ENCODE measurements around the gene CLDN15. TPM values are rescaled to one million over a fixed set of nuclear protein-coding genes. Genes with fewer than 3 reads are reported as not detected.

Gene CLDN15
- polyA plus RNA-seq, 1 donor, result 115 TPM

- H3K4me3 ChIP-seq (ENCODE audit: low read length), result no peak overlapping the region
- peaks cover 6% of the 10 kb centered on the region for H3K9me3 ChIP-seq (ENCODE audit: control insufficient read depth, low read depth, low read length)
- WGBS (ENCODE audit: insufficient coverage, low lambda C conversion rate), result no CpG with 5 or more reads among the region's 15 CpGs
- no peak for DNase-seq
- H3K27ac ChIP-seq (ENCODE audit: low read length), result no peak overlapping the region
- no peaks in the 10 kb centered on the region for H3K27me3 ChIP-seq (ENCODE audit: control insufficient read depth, insufficient read depth, low read length)
- peaks cover 19% of the 10 kb centered on the region for H3K4me1 ChIP-seq (ENCODE audit: control insufficient read depth, insufficient read depth, low read length)
- H3K36me3 ChIP-seq (ENCODE audit: control insufficient read depth, insufficient read depth, low read length), result peaks cover 44% of the 10 kb centered on the region
Measured at GRCh38 chr7:101223528-101223927, 14.1 kb downstream of the CLDN15 start.

DNA sequence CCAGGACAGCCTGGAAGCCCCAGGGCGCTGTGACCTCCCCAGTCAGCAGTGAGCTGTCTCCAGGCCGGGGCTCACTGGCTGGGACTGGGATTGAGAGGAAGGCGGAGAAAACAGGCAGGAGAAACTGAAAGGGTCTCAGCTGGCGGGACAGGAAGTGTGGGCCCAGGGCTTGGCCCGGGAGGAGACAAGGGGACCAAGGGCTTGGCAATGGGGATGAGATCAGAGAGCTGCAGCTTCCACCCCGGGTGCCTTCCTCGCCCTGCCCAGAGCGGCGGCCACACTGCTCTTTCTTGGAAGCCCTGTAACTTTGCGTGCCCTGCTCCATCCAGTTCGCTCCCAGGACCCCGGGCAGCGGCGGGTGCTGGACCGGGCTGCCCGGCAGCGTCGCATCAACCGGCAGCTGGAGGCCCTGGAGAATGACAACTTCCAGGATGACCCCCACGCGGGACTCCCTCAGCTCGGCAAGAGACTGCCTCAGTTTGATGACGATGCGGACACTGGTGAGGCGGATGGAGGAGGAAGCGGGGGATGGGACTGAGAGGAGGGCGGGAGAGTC is 15.2 kb downstream of the CLDN15 start:
- no CpG with 5 or more reads among the region's 27 CpGs for WGBS (ENCODE audit: insufficient coverage, low lambda C conversion rate)
- Histone ChIP-seq H3K27me3 (ENCODE audit: control insufficient read depth, insufficient read depth, low read length) (no peaks in the 10 kb centered on the region), H3K4me3 (ENCODE audit: low read length) (no peak overlapping the region), H3K27ac (ENCODE audit: low read length) (no peak overlapping the region), H3K4me1 (ENCODE audit: control insufficient read depth, insufficient read depth, low read length) (peaks cover 20% of the 10 kb centered on the region), H3K36me3 (ENCODE audit: control insufficient read depth, insufficient read depth, low read length) (peaks cover 37% of the 10 kb centered on the region), H3K9me3 (ENCODE audit: control insufficient read depth, low read depth, low read length) (peaks cover 6% of the 10 kb centered on the region)
- no peak for DNase-seq

GRCh38 chr7:101220295-101220694 is 17.3 kb downstream of the CLDN15 start:
- Histone ChIP-seq H3K27me3 (ENCODE audit: control insufficient read depth, insufficient read depth, low read length) (no peaks in the 10 kb centered on the region), H3K4me1 (ENCODE audit: control insufficient read depth, insufficient read depth, low read length) (peaks cover 29% of the 10 kb centered on the region), H3K36me3 (ENCODE audit: control insufficient read depth, insufficient read depth, low read length) (peaks cover 37% of the 10 kb centered on the region), H3K9me3 (ENCODE audit: control insufficient read depth, low read depth, low read length) (peaks cover 6% of the 10 kb centered on the region), H3K4me3 (ENCODE audit: low read length) (no peak overlapping the region), H3K27ac (ENCODE audit: low read length) (peak overlapping the region; percentile 95)
- WGBS (ENCODE audit: insufficient coverage, low lambda C conversion rate), result no CpG with 5 or more reads among the region's 5 CpGs
- peak; percentile 80 to 86 for DNase-seq

DNA sequence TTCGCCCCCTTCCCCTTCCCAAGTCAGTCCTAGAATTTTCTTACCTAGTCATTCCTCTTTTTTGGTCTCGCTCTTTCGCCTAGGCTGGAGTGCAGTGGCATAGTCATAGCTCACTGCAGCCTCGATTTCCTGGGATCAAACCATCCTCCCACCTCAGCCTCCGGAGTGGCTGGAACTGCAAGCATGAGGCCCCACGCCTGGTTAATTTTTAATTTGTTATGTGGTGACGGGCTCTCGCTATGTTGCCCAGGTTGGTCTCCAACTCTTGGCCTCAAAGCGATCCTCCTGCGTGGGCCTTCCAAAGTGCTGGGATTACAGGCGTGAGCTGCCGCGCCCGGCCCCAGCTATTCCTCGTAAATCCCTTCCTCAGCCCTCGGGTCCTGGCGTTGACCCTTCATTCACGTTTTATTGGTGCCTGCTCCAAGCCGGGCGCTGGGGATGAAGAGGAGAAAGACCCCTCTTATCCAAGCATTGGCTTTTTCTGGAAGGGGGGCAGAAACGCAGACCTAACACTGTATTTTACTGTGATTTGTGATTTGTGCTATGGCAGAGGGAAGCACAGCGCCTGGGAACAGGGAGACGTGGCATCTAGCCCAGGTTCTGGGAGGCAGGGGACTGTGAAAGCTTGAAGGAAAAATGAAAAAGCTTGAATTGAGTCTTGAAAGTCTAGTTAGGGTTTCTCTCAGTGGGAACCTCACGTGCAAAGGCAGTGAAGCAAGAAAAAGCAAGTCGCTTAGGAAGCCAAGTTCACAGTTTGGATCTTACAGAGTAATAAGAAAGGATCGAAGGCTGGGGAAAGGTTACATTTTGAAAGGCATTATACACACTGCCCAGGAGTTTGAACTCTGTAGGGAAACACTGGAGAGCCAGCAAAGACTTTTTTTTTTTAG is 19.1 kb downstream of the CLDN15 start:
- no peaks in the 10 kb centered on the region for H3K27me3 ChIP-seq (ENCODE audit: control insufficient read depth, insufficient read depth, low read length)
- peak overlapping the region; percentile 95 for H3K27ac ChIP-seq (ENCODE audit: low read length)
- H3K36me3 ChIP-seq (ENCODE audit: control insufficient read depth, insufficient read depth, low read length), result peaks cover 26% of the 10 kb centered on the region
- H3K9me3 ChIP-seq (ENCODE audit: control insufficient read depth, low read depth, low read length), result peaks cover 5% of the 10 kb centered on the region
- peak overlapping the region; percentile 71 for H3K4me3 ChIP-seq (ENCODE audit: low read length)
- DNase-seq, result peak in 1 of 2 donors; percentile 66
- peaks cover 29% of the 10 kb centered on the region for H3K4me1 ChIP-seq (ENCODE audit: control insufficient read depth, insufficient read depth, low read length)
- WGBS (ENCODE audit: insufficient coverage, low lambda C conversion rate), result 21% methylated on average over 5 of the region's 26 CpGs

DNA sequence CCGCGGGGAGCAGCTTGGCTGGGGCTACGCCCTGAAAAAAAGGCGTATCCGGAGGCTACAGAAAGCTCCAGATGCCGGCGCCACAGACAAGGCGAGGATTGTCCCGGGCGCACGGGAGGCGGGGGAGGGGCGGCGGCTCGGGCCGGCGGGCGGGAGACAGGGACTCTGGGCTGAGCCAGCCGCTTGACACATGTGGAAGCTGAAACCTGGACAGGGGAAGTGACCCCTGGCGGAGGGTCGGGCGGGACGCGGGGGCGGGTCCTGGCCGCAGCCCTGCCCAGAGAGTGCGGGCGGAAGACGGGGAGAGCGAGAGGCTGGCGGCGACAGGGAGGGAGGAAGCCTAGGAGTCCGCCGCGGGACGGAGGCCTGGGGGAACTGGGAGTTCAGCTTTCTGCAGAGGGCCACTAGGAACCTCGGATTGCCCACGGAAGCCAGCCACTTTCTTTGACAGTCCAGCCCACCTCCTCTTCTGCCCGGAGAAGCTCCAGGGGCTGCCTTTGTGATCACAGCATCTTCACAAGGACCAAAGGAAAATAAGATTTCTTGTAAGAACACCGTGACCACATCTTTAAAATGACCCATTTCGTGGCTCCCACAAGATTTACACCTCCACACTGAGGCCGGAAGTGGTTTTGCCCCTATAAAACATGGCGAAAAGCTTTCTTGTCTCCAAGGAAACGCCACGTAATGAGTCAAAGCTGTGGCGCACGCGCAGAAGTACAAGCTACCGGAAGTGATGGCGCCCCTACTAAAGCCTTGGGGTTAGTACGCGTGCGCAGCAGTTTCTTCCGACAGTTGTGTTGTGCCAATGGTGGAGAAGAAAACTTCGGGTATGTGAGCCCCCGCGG is 20.0 kb downstream of the CLDN15 start, which contains the start of the genes PLOD3 and ZNHIT1:
TSS of gene PLOD3 (minus strand) at position 194 of the 848 bp plus-strand sequence. CDS start 307 bp downstream, outside the sequence.
TSS of gene ZNHIT1 (plus strand) at position 778 of the 848 bp plus-strand sequence. CDS start at position 809, 31 bp downstream.
- H3K9me3 ChIP-seq (ENCODE audit: control insufficient read depth, low read depth, low read length), result peaks cover 3% of the 10 kb centered on the region
- H3K4me3 ChIP-seq (ENCODE audit: low read length), result peak within 1 kb of the TSS; percentile 71
- H3K27me3 ChIP-seq (ENCODE audit: control insufficient read depth, insufficient read depth, low read length), result no peaks in the 10 kb centered on the region
- H3K36me3 ChIP-seq (ENCODE audit: control insufficient read depth, insufficient read depth, low read length), result peaks cover 26% of the 10 kb centered on the region
- H3K4me1 ChIP-seq (ENCODE audit: control insufficient read depth, insufficient read depth, low read length), result peaks cover 29% of the 10 kb centered on the region
- 0% methylated on average over 1 of the region's 57 CpGs for WGBS (ENCODE audit: insufficient coverage, low lambda C conversion rate)
- DNase-seq, result peak; percentile 97 to 98
- H3K27ac ChIP-seq (ENCODE audit: low read length), result peak within 1 kb of the TSS; percentile 95

DNA sequence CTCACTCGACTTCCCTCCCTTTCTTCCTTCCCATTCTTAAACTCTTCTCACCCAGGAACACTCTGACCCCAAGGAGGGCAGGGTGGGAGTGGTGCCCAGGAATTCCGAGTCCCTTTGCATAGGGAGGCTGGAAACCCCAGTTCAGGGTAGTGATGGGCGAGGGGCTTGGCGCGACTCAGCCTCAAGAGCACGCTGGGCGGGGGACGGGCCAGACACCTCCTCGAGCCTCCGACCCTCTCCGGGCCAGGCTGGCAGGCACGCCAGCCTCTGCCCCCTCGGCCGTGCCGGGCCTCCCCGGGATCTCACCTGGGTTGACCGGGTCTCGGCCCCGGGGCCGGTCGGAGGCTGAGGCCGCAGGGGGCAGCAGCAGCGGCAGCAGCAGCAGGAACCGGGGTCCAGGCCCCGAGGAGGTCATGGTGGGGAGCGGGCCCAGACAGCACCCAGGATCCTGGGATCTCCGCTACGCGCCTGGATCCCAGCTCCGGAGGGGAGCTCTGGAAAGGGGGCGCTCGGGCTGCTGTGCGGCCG is 20.7 kb downstream of the CLDN15 start:
- peaks cover 28% of the 10 kb centered on the region for H3K36me3 ChIP-seq (ENCODE audit: control insufficient read depth, insufficient read depth, low read length)
- H3K27ac ChIP-seq (ENCODE audit: low read length), result peak overlapping the region; percentile 95
- no CpG with 5 or more reads among the region's 34 CpGs for WGBS (ENCODE audit: insufficient coverage, low lambda C conversion rate)
- H3K27me3 ChIP-seq (ENCODE audit: control insufficient read depth, insufficient read depth, low read length), result no peaks in the 10 kb centered on the region
- H3K9me3 ChIP-seq (ENCODE audit: control insufficient read depth, low read depth, low read length), result no peaks in the 10 kb centered on the region
- peak in 1 of 2 donors; percentile 54 for DNase-seq
- H3K4me1 ChIP-seq (ENCODE audit: control insufficient read depth, insufficient read depth, low read length), result peaks cover 29% of the 10 kb centered on the region
- H3K4me3 ChIP-seq (ENCODE audit: low read length), result peak overlapping the region; percentile 71

GRCh38 chr7:101216001-101216859 is 21.4 kb downstream of the CLDN15 start:
- DNase-seq, result no peak
- no peaks in the 10 kb centered on the region for H3K27me3 ChIP-seq (ENCODE audit: control insufficient read depth, insufficient read depth, low read length)
- H3K36me3 ChIP-seq (ENCODE audit: control insufficient read depth, insufficient read depth, low read length), result peaks cover 30% of the 10 kb centered on the region
- H3K4me1 ChIP-seq (ENCODE audit: control insufficient read depth, insufficient read depth, low read length), result peaks cover 29% of the 10 kb centered on the region
- H3K27ac ChIP-seq (ENCODE audit: low read length), result peak overlapping the region; percentile 95
- H3K4me3 ChIP-seq (ENCODE audit: low read length), result peak overlapping the region; percentile 71
- no CpG with 5 or more reads among the region's 31 CpGs for WGBS (ENCODE audit: insufficient coverage, low lambda C conversion rate)
- no peaks in the 10 kb centered on the region for H3K9me3 ChIP-seq (ENCODE audit: control insufficient read depth, low read depth, low read length)

DNA sequence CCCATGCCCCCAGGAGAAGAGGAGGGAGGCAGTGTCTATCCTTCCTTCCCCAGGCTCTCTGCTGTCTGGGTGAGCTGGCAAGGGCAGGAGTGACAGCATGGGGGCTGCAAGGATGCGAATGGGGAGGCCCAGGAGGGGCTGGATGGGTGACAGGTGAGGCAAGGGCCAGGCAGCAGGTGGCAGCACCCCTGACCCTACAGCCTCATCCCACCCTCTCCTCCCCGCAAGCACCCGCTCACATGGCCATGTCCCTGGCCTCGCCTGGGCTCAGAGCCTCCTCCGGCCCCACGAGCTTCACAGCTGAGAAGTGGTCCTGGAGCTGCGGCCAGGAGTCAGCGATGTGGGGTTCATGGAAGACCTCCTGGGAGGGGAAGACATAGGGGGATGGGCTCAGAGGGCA is 25.6 kb downstream of the CLDN15 start:
- no CpG with 5 or more reads among the region's 8 CpGs for WGBS (ENCODE audit: insufficient coverage, low lambda C conversion rate)
- no peak for DNase-seq
- Histone ChIP-seq H3K4me3 (ENCODE audit: low read length) (no peak overlapping the region), H3K27me3 (ENCODE audit: control insufficient read depth, insufficient read depth, low read length) (no peaks in the 10 kb centered on the region), H3K36me3 (ENCODE audit: control insufficient read depth, insufficient read depth, low read length) (peaks cover 61% of the 10 kb centered on the region), H3K9me3 (ENCODE audit: control insufficient read depth, low read depth, low read length) (no peaks in the 10 kb centered on the region), H3K27ac (ENCODE audit: low read length) (no peak overlapping the region), H3K4me1 (ENCODE audit: control insufficient read depth, insufficient read depth, low read length) (peaks cover 9% of the 10 kb centered on the region)

DNA sequence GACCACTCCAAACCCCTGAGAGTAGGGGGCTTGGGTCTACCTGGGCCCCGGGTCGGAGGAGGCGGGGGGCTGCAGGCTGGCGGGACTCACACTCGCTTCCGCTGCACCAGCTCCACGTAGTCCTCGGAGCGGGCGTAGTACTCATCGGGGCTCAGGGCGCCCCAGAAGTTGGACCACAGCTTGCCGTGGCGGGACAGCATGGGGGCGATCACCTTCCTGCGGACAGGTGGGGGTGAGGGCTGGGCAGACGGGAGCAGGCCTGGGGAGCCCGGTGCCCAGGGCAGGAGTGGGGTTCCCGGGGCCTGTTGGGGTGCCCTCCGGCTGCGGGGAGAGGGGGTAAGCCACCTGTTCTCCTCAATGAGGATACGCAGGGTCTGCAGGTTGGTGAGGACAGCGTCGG is 26.1 kb downstream of the CLDN15 start:
- DNase-seq, result no peak
- Histone ChIP-seq H3K27ac (ENCODE audit: low read length) (no peak overlapping the region), H3K4me1 (ENCODE audit: control insufficient read depth, insufficient read depth, low read length) (peaks cover 5% of the 10 kb centered on the region), H3K9me3 (ENCODE audit: control insufficient read depth, low read depth, low read length) (no peaks in the 10 kb centered on the region), H3K27me3 (ENCODE audit: control insufficient read depth, insufficient read depth, low read length) (no peaks in the 10 kb centered on the region), H3K36me3 (ENCODE audit: control insufficient read depth, insufficient read depth, low read length) (peaks cover 64% of the 10 kb centered on the region), H3K4me3 (ENCODE audit: low read length) (no peak overlapping the region)
- no CpG with 5 or more reads among the region's 24 CpGs for WGBS (ENCODE audit: insufficient coverage, low lambda C conversion rate)

All from large intestine (tissue), 3 donors.